HepG2 (cell line): ENCODE results near the gene GPR37L1. TPM values are rescaled to one million over a fixed set of nuclear protein-coding genes. Genes with fewer than 3 reads are reported as not detected.
A peak's percentile ranks its signal among the peaks of the same experiment; 100 is the strongest.

ENCODE experiments used
- AGO1 ChIP-seq: fragments of 200-400 bp; formaldehyde crosslinking; IDR thresholded peaks from 2 replicates; pipeline ENCODE4 v1.6.1; 2017; ENCODE audit warnings: mild to moderate bottlenecking, low read depth, low read length, moderate library complexity; ENCODE audit not compliant: poor library complexity, severe bottlenecking
- CBX5 ChIP-seq: sonication (generic); formaldehyde crosslinking; IDR thresholded peaks from 2 replicates; pipeline ENCODE4 v1.4.0; 2020; ENCODE audit warnings: missing genetic modification reagents, borderline replicate concordance
- ELF4 ChIP-seq: sonication (generic); formaldehyde crosslinking; IDR thresholded peaks from 2 replicates; pipeline ENCODE4 v1.5.0; 2020; ENCODE audit warnings: missing genetic modification reagents, mild to moderate bottlenecking, moderate library complexity, borderline replicate concordance
- GTF2F1 ChIP-seq: fragments of 150-350 bp; IDR thresholded peaks from 2 replicates; pipeline ENCODE4 v1.6.1; 2014; ENCODE audit warnings: low read length
- HOXA9 ChIP-seq: sonication (generic); formaldehyde crosslinking; IDR thresholded peaks from 2 replicates; pipeline ENCODE4 v1.8.1; 2022; ENCODE audit warnings: missing genetic modification reagents, mild to moderate bottlenecking, moderate library complexity, borderline replicate concordance
- IKZF5 ChIP-seq: IDR thresholded peaks from 2 replicates; pipeline ENCODE4 v1.6.1; 2018; ENCODE audit warnings: missing genetic modification reagents, mild to moderate bottlenecking, missing compliant biosample characterization
- MBD4 ChIP-seq: IDR thresholded peaks from 2 replicates; pipeline ENCODE4 v1.6.1; 2012; ENCODE audit warnings: low read length, inconsistent platforms, borderline replicate concordance
- RBFOX2 ChIP-seq: fragments of 200-400 bp; formaldehyde crosslinking; IDR thresholded peaks from 2 replicates; pipeline ENCODE4 v1.6.1; 2017; ENCODE audit warnings: low read depth, mild to moderate bottlenecking, low read length
- SNRNP70 ChIP-seq: fragments of 200-400 bp; formaldehyde crosslinking; IDR thresholded peaks from 2 replicates; pipeline ENCODE4 v1.6.1; 2017; ENCODE audit warnings: mild to moderate bottlenecking, low read depth, low read length, moderate library complexity
- SOX5 ChIP-seq: IDR thresholded peaks from 2 replicates; pipeline ENCODE4 v1.6.1; 2016; ENCODE audit warnings: borderline replicate concordance
- STAG1 ChIP-seq: sonication (generic); formaldehyde crosslinking; IDR thresholded peaks from 2 replicates; pipeline ENCODE4 v1.4.0; 2020; ENCODE audit warnings: missing genetic modification reagents
- ZBTB7B ChIP-seq: sonication (generic); formaldehyde crosslinking; IDR thresholded peaks from 2 replicates; pipeline ENCODE4 v1.4.0; 2020; ENCODE audit warnings: missing genetic modification reagents
- ZNF567 ChIP-seq: sonication (generic); formaldehyde crosslinking; IDR thresholded peaks from 2 replicates; pipeline ENCODE4 v1.8.1; 2023; ENCODE audit warnings: mild to moderate bottlenecking, missing genetic modification reagents, borderline replicate concordance
- ZNF598 ChIP-seq: sonication (generic); formaldehyde crosslinking; IDR thresholded peaks from 2 replicates; pipeline ENCODE4 v1.5.1; 2020; ENCODE audit warnings: mild to moderate bottlenecking, missing genetic modification reagents, borderline replicate concordance
- ZNF747 ChIP-seq: sonication (generic); formaldehyde crosslinking; IDR thresholded peaks from 2 replicates; pipeline ENCODE4 v1.8.1; 2023; ENCODE audit warnings: missing genetic modification reagents, mild to moderate bottlenecking, borderline replicate concordance
- polyA plus RNA-seq, 8 experiments: library from polyadenylated mRNA; depleted of rRNA in 3 of 8; stranded (reverse) in 7 of 8; unstranded in 1 of 8; fragments of >200 nt; fragmentation: Illumina TruSeq in 4 of 8; extraction: Trizol in 4 of 8; gene quantifications; 2 replicates each; pipeline versions ENCODE4 v1.2.1 to v1.2.3, GENCODE V29; 2011 to 2016; ENCODE audit warnings: low read depth in 4 of 8, missing spikeins in 1 of 8, mixed read lengths in 1 of 8; ENCODE audit not compliant: insufficient read depth in 1 of 8
- total RNA-seq, 5 experiments: library from RNA; depleted of rRNA; stranded (reverse); fragments of >200 nt; fragmentation: Illumina TruSeq; extraction: Trizol; gene quantifications; 2 replicates each; pipeline ENCODE4 v1.2.3, GENCODE V29; 2016; ENCODE audit warnings: low read depth in 1 of 5
- TF ChIP-seq, protein P1 (sequence below): sonication (generic); formaldehyde crosslinking; IDR thresholded peaks from 2 replicates; pipeline ENCODE4 v1.8.0; 2022; ENCODE audit warnings: missing genetic modification reagents, mild to moderate bottlenecking, inconsistent platforms, borderline replicate concordance
- TF ChIP-seq, protein P2 (sequence below), 2 experiments: fragments of 450-650 bp in 1 of 2; sonication (generic) in 1 of 2; formaldehyde crosslinking in 1 of 2; IDR thresholded peaks; 2 replicates each; pipeline versions ENCODE4 v1.6.1 to v1.8.0; 2016 to 2022; ENCODE audit warnings: antibody characterized with exemption in 1 of 2, mild to moderate bottlenecking in 1 of 2, missing genetic modification reagents in 1 of 2

GPR37L1 gene
- total and polyA plus RNA-seq, 2 of the 13 experiments (the other 11 are each of a cell fraction or from before 2014, with no cell fraction given), result 0.13 TPM; not detected in 1

DNA sequence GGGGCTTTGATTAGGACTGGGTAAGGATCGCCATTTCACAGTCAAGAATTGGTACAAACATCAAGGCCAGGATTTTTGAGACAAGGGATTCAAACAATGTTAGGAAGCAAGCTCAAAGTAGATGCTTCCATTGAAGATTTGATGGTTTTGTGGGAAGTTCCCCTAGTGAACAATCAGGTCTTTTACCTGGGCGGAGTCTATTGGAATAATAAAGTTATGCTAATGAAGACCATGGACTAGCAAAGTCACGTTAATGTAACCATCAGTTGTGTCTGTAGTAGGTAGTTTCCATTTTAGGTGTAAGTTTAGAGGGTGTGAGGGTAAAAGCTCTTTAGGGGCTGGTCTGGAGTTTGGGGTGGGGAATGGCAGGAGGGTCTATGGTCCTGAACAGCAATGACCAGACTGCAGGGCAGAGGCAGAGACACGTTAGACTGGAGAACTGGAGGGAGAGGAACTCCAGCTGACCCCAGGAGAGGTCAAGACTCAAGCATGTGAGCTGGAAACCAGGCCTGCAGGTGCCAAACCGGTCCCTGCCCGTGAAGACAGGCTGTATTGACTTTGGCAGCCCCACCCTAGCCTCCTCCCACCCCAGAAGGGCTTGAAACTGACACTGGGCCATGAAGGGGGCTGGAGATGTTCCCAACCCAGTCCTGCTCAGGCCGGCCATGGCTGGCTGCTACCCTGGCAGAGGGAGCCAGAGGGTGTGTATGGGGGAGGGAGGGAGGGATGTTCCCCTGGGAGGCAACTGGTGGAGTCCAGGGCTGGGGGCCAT lies 36.0 kb upstream of the GPR37L1 start (continued):
- TF ChIP-seq SNRNP70 (no peak), SOX5 (CRISPR knock-in tag) (no peak), ZBTB7B (CRISPR knock-in tag) (no peak), STAG1 (CRISPR knock-in tag) (no peak), HOXA9 (CRISPR knock-in tag) (no peak), GTF2F1 (no peak), ZNF567 (CRISPR knock-in tag) (no peak), ZNF747 (CRISPR knock-in tag) (0 out of 2 replicates have a peak, but pooled peaks have one; percentile 9), RBFOX2 (no peak), CBX5 (CRISPR knock-in tag) (no peak), ELF4 (CRISPR knock-in tag) (0 out of 2 replicates have a peak, but pooled peaks have one; percentile 19), MBD4 (no peak), IKZF5 (CRISPR knock-in tag) (no peak), AGO1 (no peak), ZNF598 (CRISPR knock-in tag) (no peak)
- TF ChIP-seq, protein P1, sequence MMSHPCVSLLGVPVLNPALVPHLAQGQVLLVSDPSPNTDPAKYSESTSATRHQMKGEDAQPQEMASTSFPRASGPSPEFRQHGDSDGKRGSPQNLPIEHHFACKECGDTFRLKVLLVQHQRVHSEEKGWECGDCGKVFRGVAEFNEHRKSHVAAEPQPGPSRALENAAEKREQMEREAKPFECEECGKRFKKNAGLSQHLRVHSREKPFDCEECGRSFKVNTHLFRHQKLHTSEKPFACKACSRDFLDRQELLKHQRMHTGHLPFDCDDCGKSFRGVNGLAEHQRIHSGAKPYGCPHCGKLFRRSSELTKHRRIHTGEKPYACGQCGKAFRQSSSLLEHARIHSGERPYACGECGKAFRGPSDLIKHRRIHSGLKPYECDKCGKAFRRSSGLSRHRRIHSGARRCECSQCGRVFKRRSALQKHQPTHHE (CRISPR knock-in tag), result 0 out of 2 replicates have a peak, but pooled peaks have one; percentile 17
- TF ChIP-seq, protein P2, sequence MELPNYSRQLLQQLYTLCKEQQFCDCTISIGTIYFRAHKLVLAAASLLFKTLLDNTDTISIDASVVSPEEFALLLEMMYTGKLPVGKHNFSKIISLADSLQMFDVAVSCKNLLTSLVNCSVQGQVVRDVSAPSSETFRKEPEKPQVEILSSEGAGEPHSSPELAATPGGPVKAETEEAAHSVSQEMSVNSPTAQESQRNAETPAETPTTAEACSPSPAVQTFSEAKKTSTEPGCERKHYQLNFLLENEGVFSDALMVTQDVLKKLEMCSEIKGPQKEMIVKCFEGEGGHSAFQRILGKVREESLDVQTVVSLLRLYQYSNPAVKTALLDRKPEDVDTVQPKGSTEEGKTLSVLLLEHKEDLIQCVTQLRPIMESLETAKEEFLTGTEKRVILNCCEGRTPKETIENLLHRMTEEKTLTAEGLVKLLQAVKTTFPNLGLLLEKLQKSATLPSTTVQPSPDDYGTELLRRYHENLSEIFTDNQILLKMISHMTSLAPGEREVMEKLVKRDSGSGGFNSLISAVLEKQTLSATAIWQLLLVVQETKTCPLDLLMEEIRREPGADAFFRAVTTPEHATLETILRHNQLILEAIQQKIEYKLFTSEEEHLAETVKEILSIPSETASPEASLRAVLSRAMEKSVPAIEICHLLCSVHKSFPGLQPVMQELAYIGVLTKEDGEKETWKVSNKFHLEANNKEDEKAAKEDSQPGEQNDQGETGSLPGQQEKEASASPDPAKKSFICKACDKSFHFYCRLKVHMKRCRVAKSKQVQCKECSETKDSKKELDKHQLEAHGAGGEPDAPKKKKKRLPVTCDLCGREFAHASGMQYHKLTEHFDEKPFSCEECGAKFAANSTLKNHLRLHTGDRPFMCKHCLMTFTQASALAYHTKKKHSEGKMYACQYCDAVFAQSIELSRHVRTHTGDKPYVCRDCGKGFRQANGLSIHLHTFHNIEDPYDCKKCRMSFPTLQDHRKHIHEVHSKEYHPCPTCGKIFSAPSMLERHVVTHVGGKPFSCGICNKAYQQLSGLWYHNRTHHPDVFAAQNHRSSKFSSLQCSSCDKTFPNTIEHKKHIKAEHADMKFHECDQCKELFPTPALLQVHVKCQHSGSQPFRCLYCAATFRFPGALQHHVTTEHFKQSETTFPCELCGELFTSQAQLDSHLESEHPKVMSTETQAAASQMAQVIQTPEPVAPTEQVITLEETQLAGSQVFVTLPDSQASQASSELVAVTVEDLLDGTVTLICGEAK (IDR thresholded peaks at IDR 0.05), result no peak
- TF ChIP-seq, protein P2 (CRISPR knock-in tag; IDR thresholded peaks at IDR 0.05), result peak; percentile 57; the same call in 1 of the 2 replicates
